BJ (cell line): Measurements from ENCODE around the gene NELFA. TPM values are rescaled to one million over a fixed set of nuclear protein-coding genes. Genes with fewer than 3 reads are reported as not detected.

ENCODE experiments used
- CTCF ChIA-PET: fragments of 350-600 bp; formaldehyde crosslinking; extraction: SDS; loops from one replicate; lab custom pipeline; 2021; ENCODE audit warnings: antibody characterized with exemption, inconsistent platforms; lab: Yijun Ruan, JAX
- POLR2A ChIA-PET: fragments of 300-600 bp; sonication (Branson Sonifier 250); formaldehyde crosslinking; extraction: SDS; loops from one replicate; lab custom pipeline; 2021; ENCODE audit warnings: antibody characterized with exemption; lab: Charles Lee
- DNase-seq: peaks from one replicate; pipeline ENCODE4 v3.0.0-alpha.2; 2011; ENCODE audit warnings: low read depth
- H3K27me3 ChIP-seq: 2 replicates; pipeline ENCODE4 v1.6.0; 2011; ENCODE audit warnings: low read length; ENCODE audit not compliant: control insufficient read depth, insufficient read depth
- H3K36me3 ChIP-seq: 2 replicates; pipeline ENCODE4 v1.5.1; 2011; ENCODE audit warnings: low read length; ENCODE audit not compliant: control insufficient read depth, insufficient read depth
- H3K4me3 ChIP-seq: 2 replicates; pipeline ENCODE4 v1.5.1; 2011; ENCODE audit warnings: low read depth, mild to moderate bottlenecking, control low read depth, low read length
- polyA plus RNA-seq: library from polyadenylated mRNA; depleted of rRNA; stranded (reverse); fragments of >200 nt; gene quantifications from 2 replicates; pipeline ENCODE4 v1.2.3, GENCODE V29; 2011; rRNA removed
- small RNA-seq: library from RNA; depleted of rRNA; stranded (forward); fragments of <200 nt; gene quantifications from one replicate; pipeline ENCODE3, GENCODE V24; 2012; ENCODE audit warnings: low replicate concordance, low read depth; ENCODE audit not compliant: insufficient read length
- TF ChIP-seq, protein P1 (sequence below): IDR thresholded peaks from 2 replicates; pipeline ENCODE4 v1.5.1; 2011; ENCODE audit warnings: low read depth, mild to moderate bottlenecking, control low read depth, inconsistent platforms, low read length, moderate library complexity; ENCODE audit not compliant: insufficient read depth

Gene NELFA
- polyA plus RNA-seq, 1 experiment, result 12.8 TPM

DNA sequence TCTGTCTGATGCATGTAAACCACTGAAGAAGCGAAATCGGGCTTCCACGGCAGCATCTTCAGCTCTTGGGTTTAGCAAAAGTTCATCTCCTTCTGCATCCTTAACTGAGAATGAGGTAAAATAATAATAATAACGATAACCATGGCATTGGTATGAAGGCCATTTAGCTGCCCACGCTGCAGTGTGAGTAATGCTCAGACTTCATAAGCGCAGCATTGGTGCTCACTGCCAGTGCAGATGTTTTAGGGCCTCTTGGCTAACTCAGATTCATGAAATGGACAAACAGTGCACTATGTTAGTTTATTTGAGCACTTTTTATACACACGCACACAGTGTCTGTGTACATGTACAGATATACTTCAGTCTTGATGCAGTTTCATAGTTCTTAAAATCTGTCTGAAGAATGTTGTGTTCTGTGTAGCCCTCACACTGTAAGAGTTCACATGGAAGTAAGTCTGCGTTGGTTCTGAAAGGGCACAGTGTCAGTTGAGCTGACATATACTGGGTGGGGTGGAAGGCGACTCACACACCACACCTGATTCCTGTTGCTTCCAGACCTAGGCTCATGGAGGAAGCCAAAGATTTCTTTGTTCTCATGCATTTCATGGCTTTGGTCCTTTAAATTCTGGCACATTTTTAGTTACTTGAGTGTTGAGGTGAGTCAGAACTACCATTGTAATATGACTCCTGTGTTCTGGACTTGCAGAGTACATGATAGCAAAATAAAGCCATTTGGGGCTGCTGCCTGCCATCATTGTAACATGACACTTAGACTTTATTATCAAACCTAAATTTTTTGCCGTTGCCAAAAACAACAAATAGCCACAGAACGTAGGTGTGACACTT, 68.9 kb downstream of the NELFA start:
- H3K36me3 ChIP-seq, result peaks cover 6% of the 10 kb centered on the region
- POLR2A ChIA-PET, result no interaction called here
- DNase-seq, result peak; percentile 51
- no peak overlapping the region for H3K4me3 ChIP-seq
- TF ChIP-seq, protein P1, sequence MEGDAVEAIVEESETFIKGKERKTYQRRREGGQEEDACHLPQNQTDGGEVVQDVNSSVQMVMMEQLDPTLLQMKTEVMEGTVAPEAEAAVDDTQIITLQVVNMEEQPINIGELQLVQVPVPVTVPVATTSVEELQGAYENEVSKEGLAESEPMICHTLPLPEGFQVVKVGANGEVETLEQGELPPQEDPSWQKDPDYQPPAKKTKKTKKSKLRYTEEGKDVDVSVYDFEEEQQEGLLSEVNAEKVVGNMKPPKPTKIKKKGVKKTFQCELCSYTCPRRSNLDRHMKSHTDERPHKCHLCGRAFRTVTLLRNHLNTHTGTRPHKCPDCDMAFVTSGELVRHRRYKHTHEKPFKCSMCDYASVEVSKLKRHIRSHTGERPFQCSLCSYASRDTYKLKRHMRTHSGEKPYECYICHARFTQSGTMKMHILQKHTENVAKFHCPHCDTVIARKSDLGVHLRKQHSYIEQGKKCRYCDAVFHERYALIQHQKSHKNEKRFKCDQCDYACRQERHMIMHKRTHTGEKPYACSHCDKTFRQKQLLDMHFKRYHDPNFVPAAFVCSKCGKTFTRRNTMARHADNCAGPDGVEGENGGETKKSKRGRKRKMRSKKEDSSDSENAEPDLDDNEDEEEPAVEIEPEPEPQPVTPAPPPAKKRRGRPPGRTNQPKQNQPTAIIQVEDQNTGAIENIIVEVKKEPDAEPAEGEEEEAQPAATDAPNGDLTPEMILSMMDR, result no peak
- no peaks in the 10 kb centered on the region for H3K27me3 ChIP-seq
- CTCF ChIA-PET, result no interaction called here

DNA sequence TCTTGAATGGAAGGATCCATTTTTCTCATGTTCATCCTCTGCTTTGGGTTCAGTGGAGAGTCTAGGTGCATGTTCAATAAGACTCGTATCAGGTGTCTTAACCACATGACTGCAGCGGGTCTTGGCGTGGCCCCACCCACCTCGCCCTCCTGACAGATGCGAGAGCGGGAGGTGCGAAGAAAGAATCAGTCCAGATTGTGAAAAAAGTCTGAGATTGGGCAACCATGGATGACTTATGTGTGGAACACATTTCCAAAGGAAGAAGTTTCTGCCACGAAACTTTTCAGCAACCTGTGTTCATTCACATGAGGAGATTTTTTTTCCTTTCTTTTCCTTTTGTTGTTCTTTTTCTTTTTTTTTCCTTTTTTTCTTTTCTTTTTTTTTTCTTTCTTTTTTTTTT, 70.7 kb downstream of the NELFA start:
- ChIA-PET POLR2A (interaction anchor here (0.6 kb wide), 1 partner anchor 130 kb away, joined by 15 read pairs; no protein-coding TSS in a partner anchor), CTCF (no interaction called here)
- H3K27me3 ChIP-seq, result no peaks in the 10 kb centered on the region
- no peak for DNase-seq
- H3K4me3 ChIP-seq, result no peak overlapping the region
- TF ChIP-seq, protein P1, result no peak
- H3K36me3 ChIP-seq, result peaks cover 8% of the 10 kb centered on the region

DNA sequence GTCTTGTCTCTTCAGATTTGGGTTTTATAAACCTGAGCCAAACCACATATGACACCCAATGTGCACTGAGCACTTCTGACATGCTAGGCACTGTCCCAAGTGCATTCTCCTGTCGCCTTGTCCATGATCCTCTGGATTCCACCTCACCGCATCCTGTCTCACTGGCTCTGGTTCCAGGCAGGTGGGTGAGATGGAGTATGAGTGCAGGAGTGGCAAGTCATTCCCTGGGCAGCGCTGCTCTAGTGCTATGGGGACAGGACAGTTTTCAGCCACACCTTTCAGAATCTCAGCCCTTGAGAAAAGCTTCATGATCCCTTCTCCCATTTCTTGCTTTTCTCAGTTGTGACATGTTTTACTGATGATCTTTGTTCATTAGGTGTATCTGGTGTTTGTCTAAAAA, 71.2 kb downstream of the NELFA start:
- no peak overlapping the region for H3K4me3 ChIP-seq
- no peaks in the 10 kb centered on the region for H3K27me3 ChIP-seq
- ChIA-PET CTCF (no interaction called here), POLR2A (no interaction called here)
- TF ChIP-seq, protein P1, result no peak
- peaks cover 9% of the 10 kb centered on the region for H3K36me3 ChIP-seq
- DNase-seq, result no peak

DNA sequence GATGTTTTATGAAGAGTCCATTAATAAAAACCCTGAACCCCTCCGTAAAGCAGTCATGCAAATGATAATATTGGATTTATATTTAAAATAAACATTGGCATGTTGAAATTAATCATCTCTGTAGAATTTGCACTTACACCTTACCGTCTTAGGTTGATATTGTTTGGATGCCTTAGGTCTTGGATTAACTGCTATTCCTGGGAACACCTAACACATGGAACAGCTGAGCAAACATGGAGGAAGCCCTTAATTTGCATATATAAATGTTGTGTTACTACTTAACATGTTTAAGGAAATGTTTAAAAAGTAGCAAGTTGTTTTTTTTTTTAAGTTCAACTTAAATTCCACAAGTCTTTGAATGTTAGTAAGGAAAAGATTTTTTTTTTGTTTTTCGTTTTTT, 75.1 kb downstream of the NELFA start:
- no peak for DNase-seq
- Histone ChIP-seq H3K36me3 (peaks cover 14% of the 10 kb centered on the region), H3K27me3 (no peaks in the 10 kb centered on the region), H3K4me3 (no peak overlapping the region)
- ChIA-PET POLR2A (no interaction called here), CTCF (no interaction called here)
- TF ChIP-seq, protein P1, result no peak

DNA sequence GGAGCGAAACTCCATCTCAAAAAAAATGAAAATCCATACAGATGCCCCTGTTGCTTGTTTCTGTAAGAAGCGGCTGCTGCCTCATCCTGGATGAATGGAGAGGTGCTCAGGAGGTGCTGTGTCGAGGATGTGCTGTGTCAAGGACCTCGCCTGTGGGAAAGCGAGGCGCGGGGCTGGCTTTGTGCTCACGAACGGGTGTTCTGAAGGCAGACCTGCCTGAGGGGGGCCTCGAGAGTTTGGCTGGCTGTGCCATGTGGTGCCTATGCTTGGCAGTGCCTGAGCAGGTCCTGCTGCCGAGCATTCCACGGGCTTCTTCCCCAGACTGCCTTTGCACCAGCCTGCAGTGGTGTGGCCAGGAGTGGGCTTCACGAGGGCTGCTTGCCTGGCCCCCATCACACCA, 76.0 kb downstream of the NELFA start:
- CTCF ChIA-PET, result no interaction called here
- no peak overlapping the region for H3K4me3 ChIP-seq
- POLR2A ChIA-PET, result no interaction called here
- peaks cover 15% of the 10 kb centered on the region for H3K36me3 ChIP-seq
- H3K27me3 ChIP-seq, result no peaks in the 10 kb centered on the region
- TF ChIP-seq, protein P1, result no peak
- DNase-seq, result no peak

Small RNA genes lying within 50 kb of the gene (small RNA-seq; reads per million reads assigned to genes)
- gene SCARNA22, result 38.1 reads per million, percentile 87 among the genes with 10 or more reads in this experiment

Other genes starting within 250 kb of the NELFA start
- 0.58 and 1.0 TPM in 2 replicates for gene FGFR3, start 215.7 kb downstream of the NELFA start, polyA plus RNA-seq
- 13.6 and 17.1 TPM in 2 replicates for gene LETM1, start 152.8 kb downstream of the NELFA start, polyA plus RNA-seq
- 21.1 and 22.3 TPM in 2 replicates for gene NSD2, start 137.6 kb downstream of the NELFA start, polyA plus RNA-seq
- gene NAT8L, start 50.4 kb upstream of the NELFA start, polyA plus RNA-seq, result 0.02 and 0.04 TPM in 2 replicates
- 1.9 and 4.0 TPM in 2 replicates for gene HAUS3, start 233.1 kb upstream of the NELFA start, polyA plus RNA-seq
- 0.91 and 1.5 TPM in 2 replicates for gene POLN, start 233.1 kb upstream of the NELFA start, polyA plus RNA-seq